KOPT-K1 (cell line): ENCODE data around the gene BMAL1.

Experiments used
- H3K27ac ChIP-seq: fragments of 200-600 bp; sonication (generic); 2 replicates; pipeline ENCODE4 v1.5.1; 2016; ENCODE audit warnings: antibody characterized with exemption, mild to moderate bottlenecking, low read depth, low read length; ENCODE audit not compliant: poor library complexity, severe bottlenecking
- H3K36me3 ChIP-seq: fragments of 200-600 bp; sonication (generic); 2 replicates; pipeline ENCODE4 v1.5.1; 2017; ENCODE audit warnings: antibody characterized with exemption, mild to moderate bottlenecking, low read length, moderate library complexity; ENCODE audit not compliant: insufficient read depth
- H3K9me3 ChIP-seq: fragments of 200-600 bp; sonication (generic); 2 replicates; pipeline ENCODE4 v1.5.1; 2017; ENCODE audit warnings: antibody characterized with exemption, low read length, mild to moderate bottlenecking; ENCODE audit not compliant: insufficient read depth, poor library complexity, severe bottlenecking

Gene BMAL1

DNA sequence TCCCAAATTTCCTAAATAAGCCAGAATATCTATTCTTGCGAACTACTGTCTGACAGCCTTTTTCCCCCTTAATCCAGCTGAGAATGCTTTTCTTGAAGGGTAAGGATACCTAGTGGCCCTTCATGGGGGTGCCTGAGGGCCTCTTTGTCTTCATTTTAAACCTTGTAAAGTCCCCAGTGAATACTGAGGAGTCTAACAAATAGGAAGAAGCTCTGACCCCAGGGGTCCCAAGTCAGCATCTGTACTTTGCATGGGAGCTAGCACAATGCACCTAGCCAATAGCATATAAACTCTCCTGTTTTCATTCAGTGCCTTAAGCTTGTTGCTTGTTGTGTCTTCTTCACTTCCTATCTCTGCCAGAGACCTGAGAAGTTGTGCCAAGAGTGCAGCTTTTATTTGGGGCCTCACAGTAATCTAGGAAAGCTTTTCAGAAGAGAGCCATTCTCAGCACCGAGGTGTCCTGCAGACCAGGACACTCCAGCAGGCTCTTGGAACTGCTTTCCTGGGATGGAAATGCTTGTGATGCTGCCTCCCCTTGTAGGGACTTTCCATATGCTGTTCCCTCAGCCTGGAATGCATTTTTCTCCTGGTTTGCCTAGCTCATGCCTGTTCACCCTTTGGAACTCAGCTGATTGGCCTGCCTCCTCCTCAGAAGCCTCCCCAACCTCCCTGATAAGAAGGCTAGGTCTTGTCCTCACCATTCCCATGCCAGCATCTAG is 37.2 kb downstream of the BMAL1 start:
- H3K27ac ChIP-seq, result no peak overlapping the region
- peaks cover 6% of the 10 kb centered on the region; the same call in 1 of the 2 replicates for H3K36me3 ChIP-seq
- no peaks in the 10 kb centered on the region for H3K9me3 ChIP-seq

GRCh38 chr11:13315517-13316432 is 38.2 kb downstream of the BMAL1 start:
- Histone ChIP-seq H3K27ac (no peak overlapping the region), H3K9me3 (no peaks in the 10 kb centered on the region), H3K36me3 (peaks cover 5% of the 10 kb centered on the region; the same call in 1 of the 2 replicates)

GRCh38 chr11:13316528-13316961 is 39.0 kb downstream of the BMAL1 start:
- Histone ChIP-seq H3K27ac (no peak overlapping the region), H3K36me3 (no peaks in the 10 kb centered on the region), H3K9me3 (no peaks in the 10 kb centered on the region)

- no peaks in the 10 kb centered on the region for H3K9me3 ChIP-seq
- H3K27ac ChIP-seq, result no peak overlapping the region
- no peaks in the 10 kb centered on the region for H3K36me3 ChIP-seq
Observed at GRCh38 chr11:13317293-13318080, 39.9 kb downstream of the BMAL1 start.

GRCh38 chr11:13318498-13319295 is 41.1 kb downstream of the BMAL1 start:
- Histone ChIP-seq H3K36me3 (no peaks in the 10 kb centered on the region), H3K27ac (peak overlapping the region; percentile 31), H3K9me3 (no peaks in the 10 kb centered on the region)

DNA sequence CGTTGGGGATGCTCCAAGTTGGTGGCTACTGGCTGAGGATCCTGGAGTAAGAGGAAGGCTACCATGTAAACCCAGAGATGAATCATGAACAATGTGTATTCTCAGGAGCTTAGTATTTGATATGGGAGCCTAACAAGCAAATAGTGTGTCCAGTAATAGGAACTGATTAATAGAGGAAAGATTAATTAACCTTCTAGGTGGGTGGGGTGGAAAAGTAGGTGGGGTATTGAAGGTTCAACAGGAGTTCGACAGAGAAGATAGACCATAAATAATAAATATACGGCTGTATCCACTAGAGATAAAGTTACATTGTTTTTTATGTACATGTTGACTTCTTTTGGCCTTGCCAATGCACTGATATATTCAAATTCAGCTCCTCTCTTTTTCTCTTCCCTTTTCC is 43.1 kb downstream of the BMAL1 start:
- Histone ChIP-seq H3K27ac (no peak overlapping the region), H3K36me3 (no peaks in the 10 kb centered on the region), H3K9me3 (no peaks in the 10 kb centered on the region)

- Histone ChIP-seq H3K9me3 (no peaks in the 10 kb centered on the region), H3K36me3 (no peaks in the 10 kb centered on the region)
Observed at GRCh38 chr11:13321431-13321830, 43.8 kb downstream of the BMAL1 start.

GRCh38 chr11:13324141-13324540 is 46.6 kb downstream of the BMAL1 start:
- no peaks in the 10 kb centered on the region for H3K9me3 ChIP-seq
- no peaks in the 10 kb centered on the region for H3K36me3 ChIP-seq
- no peak overlapping the region for H3K27ac ChIP-seq

More at GRCh38 chr11:13321431-13321830, 43.8 kb downstream of the BMAL1 start:
- no peak overlapping the region for H3K27ac ChIP-seq

GRCh38 chr11:13324709-13325108 is 47.1 kb downstream of the BMAL1 start:
- Histone ChIP-seq H3K36me3 (no peaks in the 10 kb centered on the region), H3K27ac (no peak overlapping the region), H3K9me3 (no peaks in the 10 kb centered on the region)

DNA sequence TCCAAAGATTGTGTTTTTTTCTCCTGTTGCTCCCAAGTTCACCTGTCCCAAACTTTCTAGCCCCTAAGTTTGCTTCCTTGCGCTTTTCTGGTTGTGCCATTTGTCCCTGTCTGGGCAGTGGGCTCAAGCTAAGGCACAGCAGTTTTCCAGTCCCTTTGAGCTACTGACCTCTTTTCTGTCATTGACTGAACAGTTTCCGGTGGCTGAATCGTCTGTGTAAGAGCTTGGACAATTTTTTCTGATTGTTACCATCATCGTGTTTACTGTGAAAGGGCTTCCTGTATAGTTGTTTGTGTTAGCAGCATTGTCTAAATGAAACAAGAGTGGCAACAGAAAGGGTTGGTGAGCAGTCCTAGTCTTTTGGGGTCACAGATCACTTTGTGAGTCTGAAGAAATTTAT is 49.8 kb downstream of the BMAL1 start:
- Histone ChIP-seq H3K27ac (no peak overlapping the region), H3K36me3 (no peaks in the 10 kb centered on the region), H3K9me3 (no peaks in the 10 kb centered on the region)

GRCh38 chr11:13328286-13328685 is 50.7 kb downstream of the BMAL1 start:
- Histone ChIP-seq H3K36me3 (no peaks in the 10 kb centered on the region), H3K9me3 (no peaks in the 10 kb centered on the region), H3K27ac (no peak overlapping the region)

DNA sequence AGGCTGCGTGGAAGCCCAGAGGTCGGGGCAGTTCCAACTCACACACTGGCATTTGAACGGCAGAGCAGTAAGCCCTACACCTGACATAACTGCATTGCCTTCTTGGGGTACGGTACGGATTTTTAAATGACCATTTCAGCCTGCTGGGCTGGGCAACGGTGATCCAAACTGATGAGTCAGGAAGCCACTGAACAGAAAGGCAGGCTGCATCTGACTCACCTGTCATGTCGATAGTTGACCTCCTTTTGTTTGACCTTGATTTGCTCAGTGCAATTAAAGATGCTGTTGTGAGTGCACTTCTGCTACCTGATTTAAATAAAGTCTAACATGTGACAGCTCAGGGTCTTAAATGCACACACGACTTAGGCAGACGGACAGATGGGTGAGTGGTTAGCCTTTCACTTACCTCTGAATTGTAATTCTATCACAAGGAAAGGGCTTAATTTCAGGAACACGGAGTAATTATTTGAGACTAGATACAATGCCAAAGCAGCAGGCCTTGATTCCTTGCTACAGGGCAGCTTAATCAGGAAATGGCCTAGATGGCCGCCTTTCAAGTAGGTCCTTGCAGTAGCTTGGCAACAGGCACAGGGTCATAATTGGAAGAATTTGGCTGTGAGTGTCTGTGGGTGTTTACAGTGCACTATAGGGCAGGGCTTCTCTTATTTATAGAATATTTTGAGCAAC is 52.2 kb downstream of the BMAL1 start:
- H3K27ac ChIP-seq, result no peak overlapping the region
- no peaks in the 10 kb centered on the region for H3K9me3 ChIP-seq
- H3K36me3 ChIP-seq, result no peaks in the 10 kb centered on the region

DNA sequence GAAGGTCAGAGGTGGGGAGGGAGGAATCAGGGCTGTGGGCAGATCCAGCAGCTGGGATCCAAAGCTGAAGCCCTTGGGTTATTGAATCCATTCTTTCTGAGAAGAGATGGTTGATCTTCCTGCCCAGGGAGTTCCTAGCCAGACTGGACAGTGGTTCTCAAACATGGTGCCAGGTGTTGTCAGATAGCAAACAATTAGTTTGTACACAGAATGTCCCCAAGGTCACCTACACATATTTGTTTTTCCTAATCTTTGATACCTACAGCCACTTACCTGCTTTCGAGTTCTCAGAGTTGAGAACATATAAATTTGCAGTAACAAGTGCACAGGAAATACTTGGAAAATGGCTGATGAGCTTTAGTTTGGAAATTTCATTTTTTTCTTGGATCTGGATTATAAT is 54.5 kb downstream of the BMAL1 start:
- Histone ChIP-seq H3K36me3 (no peaks in the 10 kb centered on the region), H3K9me3 (no peaks in the 10 kb centered on the region), H3K27ac (no peak overlapping the region)

- H3K27ac ChIP-seq, result no peak overlapping the region
- H3K36me3 ChIP-seq, result no peaks in the 10 kb centered on the region
Observed at GRCh38 chr11:13333456-13333957, 55.9 kb downstream of the BMAL1 start.

More at GRCh38 chr11:13333456-13333957, 55.9 kb downstream of the BMAL1 start:
- no peaks in the 10 kb centered on the region for H3K9me3 ChIP-seq
